Loucy (cell line): ENCODE measurements around the gene PDS5A.
"Not testable (repeated sequence)": the region's sequence is repeated elsewhere in the genome, so short reads cannot be mapped to it uniquely, and the experiment has no call there.

Source experiments
- H2AFZ ChIP-seq: fragments of 200-600 bp; sonication (generic); 2 replicates; pipeline ENCODE4 v1.6.0; 2016; ENCODE audit warnings: antibody characterized with exemption, mild to moderate bottlenecking, low read length, moderate library complexity
- H3F3A ChIP-seq: fragments of 200-600 bp; 2 replicates; pipeline ENCODE4 v1.6.0; 2016; ENCODE audit warnings: antibody characterized with exemption, low read depth, mild to moderate bottlenecking
- H3K27me3 ChIP-seq: fragments of 200-600 bp; sonication (generic); 2 replicates; pipeline ENCODE4 v1.6.1; 2014; ENCODE audit warnings: low read length, mild to moderate bottlenecking; ENCODE audit not compliant: insufficient read depth, poor library complexity, severe bottlenecking
- H3K36me3 ChIP-seq: fragments of 200-600 bp; sonication (generic); 2 replicates; pipeline ENCODE4 v1.6.1; 2016; ENCODE audit warnings: low read length; ENCODE audit not compliant: insufficient read depth
- H3K4me1 ChIP-seq: fragments of 200-600 bp; sonication (generic); 2 replicates; pipeline ENCODE4 v1.5.1; 2014; ENCODE audit warnings: low read length, mild to moderate bottlenecking; ENCODE audit not compliant: insufficient read depth, poor library complexity, severe bottlenecking
- H3K4me2 ChIP-seq: fragments of 200-600 bp; sonication (generic); 2 replicates; pipeline ENCODE4 v1.6.0; 2014; ENCODE audit warnings: antibody characterized with exemption, low read length, low read depth, mild to moderate bottlenecking; ENCODE audit not compliant: poor library complexity, severe bottlenecking
- H3K4me3 ChIP-seq: fragments of 200-600 bp; sonication (generic); 2 replicates; pipeline ENCODE4 v1.5.1; 2014; ENCODE audit warnings: low read length, mild to moderate bottlenecking, mixed read lengths; ENCODE audit not compliant: poor library complexity, severe bottlenecking
- H3K79me2 ChIP-seq: fragments of 200-600 bp; sonication (generic); 2 replicates; pipeline ENCODE4 v1.6.1; 2014; ENCODE audit warnings: low read length; ENCODE audit not compliant: insufficient read depth
- H3K9ac ChIP-seq: fragments of 200-600 bp; sonication (generic); 2 replicates; pipeline ENCODE4 v1.6.0; 2014; ENCODE audit warnings: mild to moderate bottlenecking, low read depth, low read length, moderate library complexity; ENCODE audit not compliant: poor library complexity, severe bottlenecking
- H3K9me2 ChIP-seq: fragments of 200-600 bp; sonication (generic); replicated peaks from 2 replicates; pipeline ENCODE4 v1.6.1; 2016; ENCODE audit warnings: low read depth, low read length, mixed read lengths
- H3K9me3 ChIP-seq: fragments of 200-600 bp; sonication (generic); 2 replicates; pipeline ENCODE4 v1.6.1; 2014; ENCODE audit warnings: mild to moderate bottlenecking, antibody characterized with exemption, low read length, low read depth; ENCODE audit not compliant: insufficient read depth
- H4K20me1 ChIP-seq: fragments of 200-600 bp; sonication (generic); 2 replicates; pipeline ENCODE4 v1.6.0; 2014; ENCODE audit warnings: antibody characterized with exemption, low read length, mild to moderate bottlenecking; ENCODE audit not compliant: insufficient read depth, poor library complexity, severe bottlenecking
- CTCF ChIP-seq: fragments of 200-600 bp; sonication (generic); conservative IDR thresholded peaks from 2 replicates; pipeline ENCODE4 v1.5.1; 2014; ENCODE audit warnings: mild to moderate bottlenecking, antibody characterized with exemption, low read length
- EZH2phosphoT487 ChIP-seq: fragments of 200-600 bp; IDR thresholded peaks from 2 replicates; pipeline ENCODE4 v1.6.1; 2018; ENCODE audit warnings: antibody characterized with exemption, mild to moderate bottlenecking, moderate library complexity, borderline replicate concordance

The PDS5A gene

GRCh38 chr4:39976945-39977488 lies 694 bp downstream of the PDS5A start:
- peaks cover 52% of the 10 kb centered on the region for H3K79me2 ChIP-seq
- H3K9me2 ChIP-seq: no peaks in the 10 kb centered on the region
- peak overlapping the region; percentile 98 for H3K9ac ChIP-seq
- H3K4me3 ChIP-seq: peak overlapping the region; percentile 73
- peaks cover 44% of the 10 kb centered on the region for H4K20me1 ChIP-seq
- peaks cover 23% of the 10 kb centered on the region for H3K4me1 ChIP-seq
- TF ChIP-seq CTCF (no peak), EZH2phosphoT487 (no peak)
- H3F3A ChIP-seq: no peaks in the 10 kb centered on the region
- peak overlapping the region; percentile 83 for H3K4me2 ChIP-seq
- H3K27me3 ChIP-seq: peaks cover 8% of the 10 kb centered on the region
- peaks cover 5% of the 10 kb centered on the region; the same call in 1 of the 2 replicates for H3K36me3 ChIP-seq
- peak overlapping the region; percentile 95 for H2AFZ ChIP-seq
- no peaks in the 10 kb centered on the region for H3K9me3 ChIP-seq

- H3K79me2 ChIP-seq: peaks cover 59% of the 10 kb centered on the region
- peak overlapping the region; percentile 98 for H3K9ac ChIP-seq
- H3K9me3 ChIP-seq: no peaks in the 10 kb centered on the region
- peaks cover 5% of the 10 kb centered on the region; the same call in 1 of the 2 replicates for H3K36me3 ChIP-seq
- H3K4me3 ChIP-seq: peak overlapping the region; percentile 73
- no peaks in the 10 kb centered on the region for H3F3A ChIP-seq
- peaks cover 23% of the 10 kb centered on the region for H3K4me1 ChIP-seq
- peaks cover 49% of the 10 kb centered on the region for H4K20me1 ChIP-seq
- H2AFZ ChIP-seq: peak overlapping the region; percentile 95
- TF ChIP-seq CTCF (peak; percentile 78), EZH2phosphoT487 (no peak)
- H3K9me2 ChIP-seq: no peaks in the 10 kb centered on the region
- H3K27me3 ChIP-seq: peaks cover 8% of the 10 kb centered on the region
- H3K4me2 ChIP-seq: peak overlapping the region; percentile 83
Measured at GRCh38 chr4:39976141-39976944, 1.4 kb downstream of the PDS5A start.

GRCh38 chr4:39975488-39976089 lies 2.1 kb downstream of the PDS5A start:
- no peaks in the 10 kb centered on the region for H3K9me2 ChIP-seq
- H3F3A ChIP-seq: no peaks in the 10 kb centered on the region
- H2AFZ ChIP-seq: no peak overlapping the region
- H4K20me1 ChIP-seq: peaks cover 56% of the 10 kb centered on the region
- H3K36me3 ChIP-seq: peaks cover 5% of the 10 kb centered on the region; the same call in 1 of the 2 replicates
- no peaks in the 10 kb centered on the region for H3K9me3 ChIP-seq
- TF ChIP-seq CTCF: no peak
- no peak for TF ChIP-seq EZH2phosphoT487
- H3K27me3 ChIP-seq: peaks cover 8% of the 10 kb centered on the region
- H3K4me2 ChIP-seq: peak overlapping the region; percentile 83
- H3K4me1 ChIP-seq: peaks cover 23% of the 10 kb centered on the region
- H3K79me2 ChIP-seq: peaks cover 67% of the 10 kb centered on the region
- peak overlapping the region; percentile 73 for H3K4me3 ChIP-seq
- peak overlapping the region; percentile 98 for H3K9ac ChIP-seq

- Histone ChIP-seq H3K79me2 (peaks cover 91% of the 10 kb centered on the region), H4K20me1 (peaks cover 77% of the 10 kb centered on the region), H3K4me3 (peak overlapping the region; percentile 40), H3K9ac (peak overlapping the region; percentile 28), H3K4me1 (peaks cover 18% of the 10 kb centered on the region), H3K4me2 (peak overlapping the region; percentile 83), H3K36me3 (peaks cover 11% of the 10 kb centered on the region; the same call in 1 of the 2 replicates)
- H3K9me2 ChIP-seq, H3K9me3 ChIP-seq, H3K27me3 ChIP-seq, H2AFZ ChIP-seq, H3F3A ChIP-seq: not testable (repeated sequence)
Measured at GRCh38 chr4:39973052-39973451, 4.7 kb downstream of the PDS5A start.
